HG03025 (cell line): ENCODE results near the gene ITGA3.
"Not testable (repeated sequence)": the region's sequence is repeated elsewhere in the genome, so short reads cannot be mapped to it uniquely, and the experiment has no call there.

Source experiments
- ATAC-seq: cut with Tn5 transposase; IDR thresholded peaks from one replicate; pipeline ENCODE4 v1.9.1; 2021; ENCODE audit warnings: mild to moderate bottlenecking, moderate library complexity; ENCODE audit not compliant: unreplicated experiment, low FRiP score

Gene ITGA3

DNA sequence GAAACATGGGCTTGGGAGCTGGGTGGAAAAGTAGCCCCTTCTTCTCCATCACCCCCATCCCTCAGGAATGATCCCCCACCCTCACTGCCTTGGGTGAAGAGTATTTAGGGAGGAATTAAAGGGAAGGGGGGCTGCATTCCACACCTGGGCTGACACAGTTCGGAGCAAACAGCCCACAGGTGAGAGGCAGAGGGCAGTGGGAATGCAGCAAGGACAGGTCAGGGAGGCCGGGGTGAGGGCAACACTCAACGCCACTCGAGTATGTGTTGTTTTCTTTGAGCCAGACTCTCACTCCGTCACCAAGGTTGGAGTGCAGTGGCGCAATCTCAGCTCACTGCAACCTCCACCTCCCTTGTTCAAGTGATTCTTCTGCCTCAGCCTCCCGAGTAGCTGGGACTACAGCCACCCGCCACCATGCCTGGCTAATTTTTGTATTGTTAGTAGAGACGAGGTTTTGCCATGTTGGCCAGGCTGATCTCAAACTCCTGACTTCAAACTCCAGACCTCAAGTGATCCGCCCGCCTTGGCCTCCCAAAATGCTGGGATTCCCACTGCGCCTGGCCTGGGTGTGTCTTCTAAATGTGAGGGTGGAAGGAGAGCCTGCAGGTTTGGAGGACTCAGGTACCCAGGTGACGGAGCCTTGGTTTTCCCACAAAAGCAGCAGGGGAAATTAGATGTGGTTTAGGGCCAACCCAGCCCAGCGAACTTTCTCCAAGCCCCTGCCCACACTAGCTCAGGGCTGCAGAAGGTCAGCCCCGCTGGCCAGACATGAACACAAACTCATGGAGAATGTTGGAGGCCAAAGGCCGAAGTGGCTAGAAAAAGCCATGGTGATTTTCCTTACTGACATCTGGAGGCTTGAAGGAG lies 21.2 kb upstream of the ITGA3 start:
- no peak for ATAC-seq

DNA sequence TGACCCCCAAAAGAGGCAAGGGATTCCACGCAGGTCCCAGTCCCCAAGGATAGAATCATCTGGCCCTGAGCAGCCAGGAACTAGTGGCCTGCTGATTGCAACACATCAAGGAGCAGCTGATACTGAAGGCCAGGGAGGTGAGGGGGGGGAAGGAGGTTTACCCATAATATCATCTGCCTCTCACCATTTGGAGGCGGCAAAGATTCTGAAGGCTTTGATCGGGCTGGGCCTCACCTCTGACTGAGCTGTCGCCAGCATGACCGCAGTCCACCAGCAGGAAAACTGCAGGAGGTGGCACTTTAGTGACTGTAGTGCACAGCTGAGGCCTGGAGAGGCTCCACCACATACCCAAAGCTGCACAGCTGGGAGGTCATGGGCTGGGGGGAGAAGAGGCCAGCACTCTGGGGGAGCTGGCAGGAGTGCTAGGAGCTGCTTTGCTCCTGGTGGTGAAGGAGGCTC lies 20.5 kb upstream of the ITGA3 start:
- no peak for ATAC-seq

DNA sequence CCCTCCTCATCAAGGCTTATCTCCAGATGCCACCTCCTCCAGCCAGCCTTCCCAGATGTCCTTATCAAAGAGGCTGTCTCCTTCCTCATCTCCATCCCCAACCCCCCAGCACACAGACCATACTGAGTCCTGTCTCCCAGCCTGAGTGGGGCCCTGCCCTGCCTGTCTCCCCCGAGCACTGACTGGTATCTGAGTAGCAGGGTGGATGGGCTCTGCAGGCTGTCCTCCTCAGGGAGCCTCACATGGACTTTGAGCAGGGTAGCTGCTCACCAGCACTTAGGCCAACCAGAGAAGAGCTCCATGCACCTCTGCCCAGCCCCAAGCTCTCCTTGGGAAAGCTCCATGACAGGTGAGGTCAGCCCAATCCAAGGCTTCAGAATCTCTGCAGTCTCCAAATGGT lies 20.0 kb upstream of the ITGA3 start:
- no peak for ATAC-seq

DNA sequence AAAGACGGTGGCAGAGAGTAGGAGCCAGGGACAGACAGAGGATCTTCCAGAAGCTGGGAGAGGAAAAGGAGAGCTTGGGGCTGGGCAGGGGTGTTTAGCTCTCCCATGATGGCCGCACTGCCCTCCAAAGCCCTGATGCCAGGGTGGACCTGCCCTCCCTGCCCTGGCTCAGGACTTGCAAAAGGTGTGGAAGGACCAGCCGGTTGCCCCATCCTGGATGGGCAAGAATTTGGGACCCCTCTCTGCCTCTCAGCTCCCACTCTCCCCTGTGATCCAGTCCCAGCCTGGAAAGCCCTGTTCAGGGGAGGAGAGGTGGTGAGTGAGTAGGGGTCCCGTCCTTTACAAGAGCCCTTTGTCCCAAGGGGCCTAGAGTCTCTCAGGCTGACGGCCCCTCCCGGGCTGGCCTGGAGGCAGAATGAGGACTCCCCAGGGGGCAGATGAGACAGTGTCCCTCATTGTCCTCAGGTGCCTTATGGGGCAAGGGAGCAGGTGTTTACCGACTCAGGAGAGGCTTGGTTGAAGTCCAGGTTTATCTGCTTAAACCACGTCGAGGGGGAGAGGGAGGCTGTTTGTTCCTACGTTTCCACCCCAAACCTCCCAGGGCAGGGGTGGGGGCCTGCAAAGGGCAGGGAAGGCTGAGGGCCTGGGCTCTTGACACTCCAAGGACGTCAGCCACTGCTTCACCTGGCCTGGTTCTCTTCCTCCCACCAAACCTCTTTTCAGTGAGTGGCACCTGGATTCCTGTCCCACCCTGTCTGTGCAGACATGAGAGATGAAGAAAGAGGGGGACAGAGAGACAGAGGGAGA lies 19.3 kb upstream of the ITGA3 start:
- no peak for ATAC-seq

DNA sequence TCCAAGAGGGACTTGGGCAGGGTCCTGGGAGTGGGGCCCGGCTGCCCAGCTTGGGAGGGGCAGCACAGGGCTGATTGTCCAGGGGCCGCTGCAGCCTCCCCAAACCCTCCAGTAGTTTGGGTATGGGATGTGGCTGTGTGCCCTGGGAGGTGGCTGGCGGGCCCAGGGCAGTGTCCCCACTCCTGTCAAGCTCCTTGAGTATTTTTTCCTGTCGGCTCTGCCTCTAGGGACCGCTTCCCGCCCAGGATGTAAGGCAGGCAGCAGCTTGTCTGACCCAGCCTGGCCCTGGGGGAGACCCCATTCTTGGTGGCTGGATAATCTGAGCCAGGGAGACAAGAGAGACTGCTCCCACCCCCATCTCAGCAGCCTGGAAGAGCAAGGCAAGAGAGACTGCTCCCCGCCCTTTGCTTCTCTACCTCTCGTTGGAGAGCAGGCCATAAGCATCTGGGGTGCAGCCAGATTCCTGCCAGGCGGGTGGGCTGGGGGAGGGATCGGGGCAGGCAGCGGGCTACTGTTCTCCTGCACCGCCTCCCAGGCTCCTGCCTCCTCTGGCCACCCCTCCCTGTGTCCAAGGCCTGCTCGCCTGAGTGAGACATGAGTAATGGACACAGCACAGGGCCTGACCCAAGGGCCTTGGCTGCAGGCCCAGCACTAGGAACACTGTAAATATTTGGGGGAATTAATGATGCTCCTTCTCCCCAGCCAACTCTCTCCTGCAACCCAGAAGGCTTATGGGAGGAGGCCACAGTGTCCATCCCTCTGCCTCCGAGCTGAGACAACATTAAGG lies 18.4 kb upstream of the ITGA3 start:
- ATAC-seq: no peak

DNA sequence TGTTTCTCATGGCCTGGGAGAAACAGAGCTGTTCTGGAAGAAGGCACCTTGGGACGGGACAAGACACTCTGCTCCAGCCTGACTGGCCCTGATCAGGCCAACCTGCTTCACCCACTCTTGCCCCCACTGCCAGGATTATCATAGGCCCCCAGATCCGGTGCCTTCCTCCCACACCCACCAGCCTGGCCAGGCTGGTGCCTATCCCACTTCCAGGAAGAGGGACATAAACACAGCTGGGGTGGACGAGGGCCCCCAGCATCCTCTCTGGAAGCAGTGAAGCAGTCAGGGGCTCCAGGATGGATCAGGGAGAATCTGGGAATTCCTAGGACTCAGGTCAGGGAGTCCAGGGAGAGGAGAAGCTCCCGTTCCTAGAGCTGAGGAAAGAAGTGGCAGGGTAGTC lies 16.9 kb upstream of the ITGA3 start:
- no peak for ATAC-seq

DNA sequence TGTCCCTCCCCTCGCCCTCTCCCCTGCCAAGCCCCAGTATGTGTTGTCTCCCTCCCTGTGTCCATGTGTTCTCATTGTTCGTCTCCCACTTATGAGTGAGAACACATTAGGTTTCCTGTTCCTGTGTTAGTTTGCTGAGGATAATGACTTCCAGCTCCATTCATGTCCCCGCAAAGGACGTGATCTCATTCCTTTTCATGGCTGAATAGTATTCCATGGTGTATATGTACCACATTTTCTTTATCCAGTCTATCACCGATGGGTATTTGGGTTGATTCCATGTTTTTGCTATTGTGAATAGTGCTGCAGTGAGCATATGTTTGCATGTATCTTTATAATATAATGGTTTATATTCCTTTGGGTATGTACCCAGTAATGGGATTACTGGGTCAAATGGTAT lies 15.4 kb upstream of the ITGA3 start:
- ATAC-seq: not testable (repeated sequence)

DNA sequence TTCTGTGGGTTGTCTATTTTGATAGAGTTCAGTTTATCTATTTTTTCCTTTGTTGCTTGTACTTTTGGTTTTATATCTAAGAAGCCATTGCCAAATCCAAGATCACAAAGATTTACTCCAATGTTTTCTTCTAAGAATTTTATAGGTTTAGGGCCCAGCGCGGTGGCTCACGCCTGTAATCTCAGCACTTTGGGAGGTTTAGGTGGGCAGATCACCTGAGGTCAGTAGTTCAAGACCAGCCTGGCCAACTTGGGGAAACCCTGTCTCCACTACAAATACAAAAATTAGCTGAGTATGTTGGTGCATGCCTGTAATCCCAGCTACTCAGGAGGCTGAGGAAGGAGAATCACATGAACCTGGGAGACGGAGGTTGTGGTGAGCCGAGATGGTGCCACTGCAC lies 13.7 kb upstream of the ITGA3 start:
- no peak for ATAC-seq

DNA sequence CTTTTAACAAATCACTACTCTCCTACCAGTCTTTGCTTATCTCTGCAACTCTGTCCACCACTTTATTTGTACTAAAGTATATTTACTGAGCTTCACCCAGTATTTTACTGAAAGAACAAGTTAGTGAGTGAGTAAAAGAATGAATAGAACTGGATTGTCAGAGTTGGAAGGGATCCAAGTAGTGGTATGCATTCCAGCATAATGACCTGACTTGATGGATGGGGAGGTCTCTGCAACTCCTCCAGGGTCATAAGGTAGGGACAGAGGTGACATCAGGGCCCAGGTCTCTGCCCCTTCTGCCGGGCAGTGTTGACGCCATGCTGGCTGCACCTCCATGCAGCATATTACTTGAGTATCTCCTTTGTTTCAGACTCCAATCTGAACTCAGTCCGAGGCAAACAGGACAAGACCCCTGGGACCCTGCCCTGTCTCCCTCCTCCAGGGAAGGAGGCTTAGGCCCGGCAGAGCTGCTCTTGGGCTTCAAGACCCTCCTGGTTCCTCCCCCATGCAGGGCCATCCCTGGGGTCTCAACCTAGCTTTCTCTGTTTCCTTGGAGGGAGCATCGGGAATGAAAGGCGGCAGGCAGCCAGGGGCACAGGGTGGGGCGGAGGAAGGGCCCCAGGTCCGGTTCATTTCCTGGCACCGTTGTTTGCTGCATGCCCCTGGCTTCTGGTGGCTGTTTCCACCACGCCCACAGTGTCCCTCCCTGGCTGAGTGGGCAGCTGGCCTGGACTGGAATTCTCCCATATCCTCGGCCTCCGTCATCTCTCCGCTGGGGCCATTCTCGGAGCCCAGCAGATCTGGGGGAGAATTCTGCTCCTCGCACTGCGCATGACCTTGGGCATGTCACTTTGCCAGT lies 12.4 kb upstream of the ITGA3 start:
- ATAC-seq: no peak

DNA sequence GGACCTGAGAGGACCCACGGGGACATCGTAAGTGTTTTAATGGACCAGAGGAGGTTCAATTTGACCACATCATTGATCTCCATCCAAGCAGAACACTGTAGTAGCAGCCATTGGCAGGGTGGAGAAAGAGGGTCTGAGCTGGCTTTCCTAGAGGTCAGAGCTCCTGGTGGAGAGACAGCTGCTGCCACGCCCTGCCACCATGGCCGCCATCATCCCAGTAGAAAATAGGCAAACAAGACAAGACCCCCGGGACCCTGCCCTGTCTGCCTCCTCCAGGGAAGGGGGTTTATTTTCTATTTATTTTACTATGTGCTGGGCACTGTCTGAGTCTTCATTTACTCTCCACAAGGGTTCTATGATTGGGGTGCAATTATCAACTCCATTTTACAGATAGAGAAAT lies 11.4 kb upstream of the ITGA3 start:
- ATAC-seq: no peak

DNA sequence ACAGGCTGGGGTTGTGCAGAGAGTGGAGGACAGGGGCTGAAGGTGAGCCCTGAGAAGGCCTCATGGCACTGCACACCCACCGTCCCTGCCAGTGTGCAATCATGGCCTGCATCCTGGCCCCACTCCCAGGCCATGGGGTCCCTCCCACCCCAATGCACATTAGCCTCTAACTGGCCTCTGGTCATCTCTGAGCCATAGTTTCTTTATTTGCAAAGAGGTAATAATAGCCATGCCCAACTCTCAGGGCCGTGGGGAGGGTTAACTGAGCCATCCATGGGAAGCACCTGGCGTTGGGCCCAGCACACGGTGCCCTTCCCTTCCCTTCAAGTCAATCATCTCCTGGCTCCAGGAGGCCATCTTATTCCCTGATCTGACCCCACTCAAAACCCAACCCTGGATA lies 10.8 kb upstream of the ITGA3 start:
- ATAC-seq: no peak

DNA sequence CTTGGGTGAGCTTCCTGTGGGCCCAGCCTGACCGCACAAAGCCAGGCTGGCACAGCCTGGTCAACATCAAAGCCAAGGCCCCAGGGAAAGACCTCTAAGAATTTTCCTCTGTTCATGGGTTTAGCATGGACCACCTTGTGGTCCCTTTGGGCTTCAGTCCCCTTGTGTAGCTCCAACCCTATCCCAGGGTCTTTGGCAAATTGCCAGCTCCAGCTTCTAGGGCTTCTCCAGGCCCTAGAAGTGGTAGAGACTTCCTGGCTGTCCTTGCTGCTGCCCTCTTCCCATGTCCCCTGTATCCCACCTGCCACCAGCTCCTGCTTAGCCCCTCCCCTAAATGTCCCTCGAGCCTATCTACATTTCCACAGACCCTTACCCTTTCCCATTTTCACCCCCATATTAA lies 9.7 kb upstream of the ITGA3 start:
- ATAC-seq: no peak

DNA sequence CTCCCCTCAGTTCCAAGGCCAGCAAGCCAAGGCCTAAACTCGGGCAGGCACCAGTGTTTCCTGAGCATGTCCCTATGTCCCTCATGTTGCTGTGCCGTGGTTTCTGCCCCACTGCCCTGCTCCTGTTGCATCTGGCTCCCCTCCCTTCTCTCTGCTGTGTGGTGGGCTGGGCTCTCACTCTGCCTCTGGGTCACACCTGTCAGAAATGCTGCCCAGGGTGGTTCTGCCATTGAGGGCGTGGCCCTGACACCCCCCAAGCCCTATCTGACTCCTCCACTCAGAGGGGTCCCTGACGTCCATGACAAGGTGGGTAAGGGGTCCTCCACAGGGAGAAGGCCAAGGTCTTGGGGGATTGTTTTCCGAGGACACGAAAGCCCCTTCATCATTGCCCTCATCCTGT lies 9.2 kb upstream of the ITGA3 start:
- no peak for ATAC-seq

DNA sequence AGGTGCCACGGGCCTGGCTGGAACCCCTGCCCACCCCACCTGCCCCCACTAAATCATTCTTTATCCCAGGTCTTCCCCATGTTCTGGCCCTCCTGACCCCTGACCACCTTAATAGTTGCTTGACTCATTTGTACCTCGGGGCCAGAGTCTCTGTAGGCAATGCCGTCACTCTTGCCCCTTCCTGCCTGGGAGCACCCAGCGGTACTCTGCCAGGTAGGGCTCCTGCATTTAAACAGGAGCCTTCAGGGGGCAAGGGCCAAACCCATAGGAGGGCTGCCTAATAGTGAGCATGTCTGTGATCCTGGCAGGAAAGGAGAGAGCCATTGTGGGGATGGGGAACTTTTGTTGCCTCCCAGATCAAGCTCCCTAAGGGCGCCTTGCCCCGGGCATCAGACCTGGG lies 8.8 kb upstream of the ITGA3 start:
- ATAC-seq: no peak

DNA sequence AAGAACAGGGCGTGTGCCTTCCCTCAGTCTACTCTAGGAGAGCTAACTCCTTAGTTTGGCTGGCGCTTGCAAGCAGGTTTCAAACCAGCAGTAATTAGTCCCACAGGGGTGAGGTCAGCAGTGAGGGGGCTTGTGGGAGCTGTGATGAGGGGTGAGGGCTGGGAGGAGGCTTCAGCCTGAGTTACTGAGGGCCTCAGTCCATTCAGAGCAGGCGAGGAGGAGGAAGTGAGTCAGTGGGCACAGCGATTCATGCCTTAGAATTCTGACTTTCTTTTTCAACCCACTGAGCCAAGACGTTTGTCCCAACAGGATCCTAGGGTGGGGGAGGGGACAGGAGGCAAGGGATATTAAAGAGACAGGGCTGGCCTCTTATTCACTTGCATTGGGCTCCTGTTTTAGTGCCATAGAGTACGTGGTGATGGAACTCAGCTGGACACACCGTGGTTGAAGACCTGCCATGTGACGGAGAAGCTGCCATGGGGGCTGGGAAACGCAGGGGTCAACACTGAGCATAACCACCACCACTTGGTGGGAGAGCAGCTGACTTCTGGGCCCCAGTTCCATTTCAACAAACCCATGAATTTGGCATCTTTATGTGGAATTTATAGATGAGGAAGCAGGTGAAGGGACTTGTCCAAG lies 8.3 kb upstream of the ITGA3 start:
- ATAC-seq: no peak

DNA sequence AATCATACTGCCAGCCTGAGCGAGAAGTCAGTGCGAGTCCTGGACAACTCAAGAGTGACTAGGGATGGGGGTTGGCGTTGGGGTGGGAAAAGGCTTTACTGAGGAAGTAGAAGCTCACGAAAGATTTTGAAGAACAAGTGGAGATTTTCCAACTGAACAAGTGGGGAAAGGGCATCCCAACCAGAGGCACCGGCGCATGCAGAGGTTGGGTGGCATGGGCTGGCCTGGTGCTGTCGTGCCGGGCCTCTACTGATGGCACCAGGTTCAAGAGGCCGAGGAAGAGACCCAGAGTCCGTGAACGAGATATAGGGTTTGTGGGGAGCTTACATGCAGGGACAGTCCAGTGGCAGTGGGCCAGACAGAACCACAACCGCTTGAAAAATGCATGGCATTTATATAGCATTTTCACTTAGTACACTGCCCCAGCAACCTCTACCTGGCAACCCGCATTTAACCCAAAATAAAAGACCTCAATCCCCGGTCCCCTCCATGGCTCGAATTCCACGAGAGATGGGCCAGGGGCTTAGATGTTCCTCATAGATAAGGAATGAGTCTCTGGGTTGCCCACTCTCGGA lies 7.7 kb upstream of the ITGA3 start:
- ATAC-seq: no peak

DNA sequence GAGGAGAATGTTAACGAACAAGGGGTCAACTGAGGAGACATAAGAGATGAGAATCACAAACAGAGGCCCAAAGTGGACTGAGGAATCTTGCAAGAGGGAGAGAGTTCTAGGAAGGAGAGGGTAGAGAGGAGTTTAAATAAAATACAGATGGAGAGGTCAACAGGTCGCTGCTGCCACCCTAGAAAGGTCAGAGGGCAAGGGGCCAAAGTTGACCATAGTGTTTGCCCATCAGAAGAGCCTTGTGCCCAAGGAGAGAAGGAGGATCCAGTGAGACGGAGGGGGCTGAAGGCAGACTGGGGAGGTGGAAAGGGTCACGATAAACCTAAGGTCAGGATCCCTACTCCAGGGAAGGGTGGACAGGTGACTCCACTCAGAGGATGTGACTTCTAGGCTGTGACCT lies 6.9 kb upstream of the ITGA3 start:
- ATAC-seq: no peak

DNA sequence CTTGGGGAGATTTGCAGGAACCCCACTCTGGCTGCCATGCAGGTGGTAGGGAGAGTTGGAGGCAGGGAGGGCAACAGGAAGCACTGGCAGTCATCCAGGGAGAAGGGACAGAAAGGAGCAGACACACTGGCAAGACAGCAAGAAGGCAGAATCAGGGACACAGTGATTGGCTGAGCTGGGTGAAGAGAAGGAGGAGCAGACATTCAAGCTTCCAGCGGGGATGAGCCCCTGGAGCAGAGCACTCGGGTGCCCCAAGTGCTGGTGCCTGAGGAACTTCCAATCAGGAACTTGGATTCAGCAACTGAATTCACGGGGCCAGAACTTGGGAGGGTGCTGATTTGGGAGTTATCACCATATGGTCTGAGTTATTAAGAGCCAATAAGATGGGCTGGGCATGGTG lies 6.3 kb upstream of the ITGA3 start:
- ATAC-seq: no peak

DNA sequence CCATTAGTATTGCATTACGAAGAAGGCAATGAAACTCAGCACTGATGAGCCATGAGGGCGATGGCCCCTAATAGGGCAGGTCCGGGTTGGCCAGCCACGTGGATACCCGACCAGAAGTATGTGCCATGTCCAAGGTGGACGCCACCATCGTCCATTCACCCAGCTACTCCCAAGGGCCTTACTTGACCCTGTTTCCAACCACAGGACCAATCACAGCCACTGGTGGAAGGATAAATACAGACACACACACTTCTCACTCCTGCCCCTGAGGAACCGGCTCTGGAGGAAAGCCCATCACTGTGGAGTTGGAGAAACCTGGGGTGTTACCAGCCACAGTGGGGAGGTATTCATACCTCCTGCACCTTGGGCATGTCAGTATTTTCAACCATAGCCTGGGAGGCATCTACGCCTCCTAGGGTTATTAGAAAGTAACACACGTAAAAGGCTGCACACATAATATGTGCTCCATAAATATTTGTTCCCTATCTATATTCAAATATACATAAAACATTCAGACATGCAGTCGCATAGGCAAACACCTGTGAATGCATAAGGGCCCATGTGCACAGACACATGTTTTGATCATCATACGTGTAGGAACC lies 5.4 kb upstream of the ITGA3 start:
- ATAC-seq: no peak
